OCI-LY7 (cell line): Measurements from ENCODE around the gene KLHDC8A. TPM values are rescaled to one million over a fixed set of nuclear protein-coding genes. Genes with fewer than 3 reads are reported as not detected.

Experiments
- BruUV-seq: library from RNA; stranded (reverse); fragments of 400-500 nt; replicated peaks from 2 replicates; lab custom pipeline; 2021; lab: Mats Ljungman, UMichigan
- CTCF ChIA-PET: fragments of 300-600 bp; sonication (Branson Sonifier 250); formaldehyde crosslinking; loops from one replicate; lab custom pipeline; 2022; ENCODE audit warnings: antibody characterized with exemption; ENCODE audit not compliant: unreplicated experiment; lab: Charles Lee
- POLR2A ChIA-PET: fragments of 300-600 bp; sonication (Branson Sonifier 250); formaldehyde crosslinking; loops from one replicate; lab custom pipeline; 2022; ENCODE audit warnings: antibody characterized with exemption; lab: Charles Lee
- DNase-seq: peaks from one replicate; pipeline ENCODE4 v3.0.0-alpha.2; 2015; ENCODE audit warnings: low spot score
- H2AFZ ChIP-seq: fragments of 200-600 bp; sonication (generic), shearing (Covaris generic); 2 replicates; pipeline ENCODE4 v1.6.1; 2014; ENCODE audit warnings: mild to moderate bottlenecking, antibody characterized with exemption, low read length, moderate library complexity
- H3K27ac ChIP-seq: fragments of 200-600 bp; sonication (generic); 2 replicates; pipeline ENCODE4 v1.5.1; 2014; ENCODE audit warnings: mixed run types, low read depth, mild to moderate bottlenecking, moderate library complexity, low read length, inconsistent platforms; ENCODE audit not compliant: poor library complexity, severe bottlenecking
- H3K36me3 ChIP-seq: fragments of 200-600 bp; sonication (generic); 2 replicates; pipeline ENCODE4 v1.6.1; 2014; ENCODE audit warnings: mild to moderate bottlenecking, antibody characterized with exemption, low read length, moderate library complexity, mixed read lengths; ENCODE audit not compliant: insufficient read depth
- H3K4me1 ChIP-seq: fragments of 200-600 bp; sonication (generic); 2 replicates; pipeline ENCODE4 v1.5.1; 2014; ENCODE audit warnings: mild to moderate bottlenecking, low read length; ENCODE audit not compliant: insufficient read depth, poor library complexity, severe bottlenecking
- H3K4me2 ChIP-seq: fragments of 200-600 bp; sonication (generic); 2 replicates; pipeline ENCODE4 v1.6.1; 2014; ENCODE audit warnings: mild to moderate bottlenecking, low read length
- H3K4me3 ChIP-seq: fragments of 200-600 bp; sonication (generic); 2 replicates; pipeline ENCODE4 v1.5.1; 2014; ENCODE audit warnings: mild to moderate bottlenecking, low read depth, low read length; ENCODE audit not compliant: poor library complexity, severe bottlenecking
- H3K79me2 ChIP-seq: fragments of 200-600 bp; sonication (generic); 2 replicates; pipeline ENCODE4 v1.6.1; 2016; ENCODE audit warnings: low read depth, mild to moderate bottlenecking, low read length, moderate library complexity, mixed read lengths; ENCODE audit not compliant: insufficient read depth
- H3K9me2 ChIP-seq: fragments of 200-600 bp; sonication (generic); 2 replicates; pipeline ENCODE4 v1.6.1; 2016; ENCODE audit warnings: mild to moderate bottlenecking, low read length, mixed read lengths; ENCODE audit not compliant: insufficient read depth
- H3K9me3 ChIP-seq: fragments of 200-600 bp; sonication (generic); 2 replicates; pipeline ENCODE4 v1.6.1; 2014; ENCODE audit warnings: mild to moderate bottlenecking, mixed run types, low read length, mixed read lengths
- H4K20me1 ChIP-seq: fragments of 200-600 bp; sonication (generic); 2 replicates; pipeline ENCODE4 v1.6.1; 2014; ENCODE audit warnings: mild to moderate bottlenecking, antibody characterized with exemption, low read length, moderate library complexity, mixed read lengths; ENCODE audit not compliant: insufficient read depth
- EZH2phosphoT487 ChIP-seq: fragments of 200-600 bp; sonication (generic); IDR thresholded peaks from 2 replicates; pipeline ENCODE4 v1.6.1; 2018; ENCODE audit warnings: low read depth, borderline replicate concordance, mild to moderate bottlenecking, mixed run types, antibody characterized with exemption, low read length, moderate library complexity, mixed read lengths
- intact Hi-C: fragments of 100-400 bp; cut with micrococcal nuclease; formaldehyde crosslinking; loops from one replicate; pipeline ENCODE4 v1.10.0; 2022; ENCODE audit not compliant: unreplicated experiment
- total RNA-seq, 2 experiments: library from RNA; depleted of rRNA in 1 of 2; stranded (reverse); fragments of >200 nt in 1 of 2; shearing (Covaris generic) in 1 of 2; gene quantifications; 2 replicates each; pipeline ENCODE4 v1.2.3, GENCODE V29; 2014 to 2022
- TF ChIP-seq, protein P1 (sequence below): fragments of 200-600 bp; sonication (generic); conservative IDR thresholded peaks from 2 replicates; pipeline ENCODE4 v1.5.1; 2014; ENCODE audit warnings: mild to moderate bottlenecking, antibody characterized with exemption, low read length, moderate library complexity, mixed read lengths

KLHDC8A gene
- total RNA-seq, 2 experiments from 2014 or later, result not detected

DNA sequence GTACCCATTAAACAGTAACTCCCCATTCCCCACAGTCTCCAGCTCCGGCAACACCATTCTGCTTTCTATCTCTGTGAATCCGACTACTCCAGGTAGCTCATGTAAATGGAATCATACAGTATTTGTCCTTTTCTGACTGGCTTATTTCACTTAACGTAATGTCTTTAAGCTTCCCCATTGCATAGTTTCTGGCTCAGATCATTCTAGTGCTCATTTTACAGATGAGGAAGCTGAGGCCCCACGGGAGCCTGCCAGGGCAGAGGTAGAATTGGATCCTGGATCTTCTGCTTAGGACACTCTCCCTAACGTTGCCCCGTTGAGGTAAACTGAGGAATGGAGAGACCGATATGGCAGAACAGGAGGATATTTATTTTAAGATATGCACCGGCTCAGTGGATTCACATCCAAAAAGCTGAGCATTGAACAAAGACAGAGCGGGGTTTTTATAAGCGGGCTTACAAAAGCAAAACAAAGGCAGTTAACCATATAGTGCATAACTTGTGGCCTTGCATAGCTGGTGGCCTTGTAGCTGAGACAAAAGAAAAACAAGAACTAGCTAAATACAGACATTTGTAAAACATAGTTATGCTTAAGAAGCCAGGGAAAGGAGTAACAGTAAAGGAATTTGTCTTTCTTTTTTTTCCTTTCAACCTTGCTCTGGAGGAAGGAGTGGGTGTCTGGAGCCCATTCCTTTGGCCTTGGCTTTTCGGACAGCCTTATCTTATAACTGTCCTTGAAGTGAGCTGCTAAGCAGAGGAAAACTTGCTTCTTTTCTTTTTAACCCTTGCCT, 15.3 kb upstream of the KLHDC8A start:
- no peak for TF ChIP-seq EZH2phosphoT487
- TF ChIP-seq, protein P1, sequence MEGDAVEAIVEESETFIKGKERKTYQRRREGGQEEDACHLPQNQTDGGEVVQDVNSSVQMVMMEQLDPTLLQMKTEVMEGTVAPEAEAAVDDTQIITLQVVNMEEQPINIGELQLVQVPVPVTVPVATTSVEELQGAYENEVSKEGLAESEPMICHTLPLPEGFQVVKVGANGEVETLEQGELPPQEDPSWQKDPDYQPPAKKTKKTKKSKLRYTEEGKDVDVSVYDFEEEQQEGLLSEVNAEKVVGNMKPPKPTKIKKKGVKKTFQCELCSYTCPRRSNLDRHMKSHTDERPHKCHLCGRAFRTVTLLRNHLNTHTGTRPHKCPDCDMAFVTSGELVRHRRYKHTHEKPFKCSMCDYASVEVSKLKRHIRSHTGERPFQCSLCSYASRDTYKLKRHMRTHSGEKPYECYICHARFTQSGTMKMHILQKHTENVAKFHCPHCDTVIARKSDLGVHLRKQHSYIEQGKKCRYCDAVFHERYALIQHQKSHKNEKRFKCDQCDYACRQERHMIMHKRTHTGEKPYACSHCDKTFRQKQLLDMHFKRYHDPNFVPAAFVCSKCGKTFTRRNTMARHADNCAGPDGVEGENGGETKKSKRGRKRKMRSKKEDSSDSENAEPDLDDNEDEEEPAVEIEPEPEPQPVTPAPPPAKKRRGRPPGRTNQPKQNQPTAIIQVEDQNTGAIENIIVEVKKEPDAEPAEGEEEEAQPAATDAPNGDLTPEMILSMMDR, result no peak
- POLR2A ChIA-PET, result no interaction called here
- BruUV-seq, result no TSS peak
- intact Hi-C loops, result no loop called here
- CTCF ChIA-PET, result no interaction called here
- H3K4me1 ChIP-seq, result no peaks in the 10 kb centered on the region
- no peak for DNase-seq
- no peaks in the 10 kb centered on the region for H3K9me3 ChIP-seq
- no peaks in the 10 kb centered on the region for H3K36me3 ChIP-seq
- H3K4me2 ChIP-seq, result no peak overlapping the region
- no peak overlapping the region for H2AFZ ChIP-seq
- no peaks in the 10 kb centered on the region for H4K20me1 ChIP-seq
- H3K4me3 ChIP-seq, result no peak overlapping the region
- no peaks in the 10 kb centered on the region for H3K79me2 ChIP-seq
- H3K27ac ChIP-seq, result no peak overlapping the region
- no peaks in the 10 kb centered on the region for H3K9me2 ChIP-seq

DNA sequence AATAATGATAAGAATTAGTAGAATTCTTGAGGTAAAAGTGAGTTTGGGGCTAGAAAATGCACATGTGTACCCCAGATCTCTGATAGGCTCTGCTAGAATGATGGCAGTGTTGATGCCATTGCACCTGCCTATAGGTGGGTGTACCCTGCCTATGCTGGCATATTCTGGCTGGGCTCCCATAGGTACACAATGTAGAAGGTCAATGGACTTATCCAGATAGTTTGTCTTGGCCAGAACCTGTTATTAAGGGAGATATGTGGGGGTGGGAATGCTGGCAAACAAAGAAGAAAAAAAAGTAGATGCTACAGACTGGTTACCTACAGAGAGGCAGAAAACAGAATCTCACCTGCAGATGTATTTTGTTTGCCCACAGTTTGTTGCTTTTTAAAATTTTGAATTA, 14.1 kb upstream of the KLHDC8A start:
- H4K20me1 ChIP-seq, result no peaks in the 10 kb centered on the region
- no peak for DNase-seq
- H3K4me3 ChIP-seq, result no peak overlapping the region
- intact Hi-C loops, result no loop called here
- no peak overlapping the region for H2AFZ ChIP-seq
- H3K9me3 ChIP-seq, result no peaks in the 10 kb centered on the region
- no peaks in the 10 kb centered on the region for H3K79me2 ChIP-seq
- CTCF ChIA-PET, result no interaction called here
- BruUV-seq, result no TSS peak
- POLR2A ChIA-PET, result no interaction called here
- no peak overlapping the region for H3K4me2 ChIP-seq
- no peaks in the 10 kb centered on the region for H3K9me2 ChIP-seq
- TF ChIP-seq EZH2phosphoT487, result no peak
- TF ChIP-seq, protein P1, result no peak
- H3K36me3 ChIP-seq, result no peaks in the 10 kb centered on the region
- no peaks in the 10 kb centered on the region for H3K4me1 ChIP-seq
- no peak overlapping the region for H3K27ac ChIP-seq

DNA sequence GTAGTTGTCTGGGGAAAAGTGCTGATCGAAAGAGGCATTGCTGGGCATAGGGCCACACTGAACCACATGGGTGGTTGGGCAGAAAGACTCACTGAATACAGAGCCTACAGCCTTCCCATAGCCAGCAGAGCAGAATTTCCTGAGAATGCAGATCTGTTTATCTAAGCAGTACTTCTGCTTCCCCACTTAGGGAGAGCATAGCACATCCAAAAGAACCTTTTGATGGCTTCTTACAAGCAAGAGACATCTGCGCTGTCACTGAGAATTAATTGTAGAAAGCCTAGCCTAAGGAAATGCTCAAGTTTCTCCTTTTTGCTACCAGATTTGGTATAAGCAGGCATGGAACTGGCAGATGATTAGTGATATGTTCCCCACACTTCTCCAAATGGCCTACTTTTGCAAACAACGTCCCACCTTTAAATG, 13.0 kb upstream of the KLHDC8A start:
- no TSS peak for BruUV-seq
- no peaks in the 10 kb centered on the region for H3K9me2 ChIP-seq
- TF ChIP-seq, protein P1, result no peak
- no peak for TF ChIP-seq EZH2phosphoT487
- H4K20me1 ChIP-seq, result no peaks in the 10 kb centered on the region
- no peak overlapping the region for H3K4me3 ChIP-seq
- H3K9me3 ChIP-seq, result no peaks in the 10 kb centered on the region
- no peak overlapping the region for H2AFZ ChIP-seq
- intact Hi-C loops, result no loop called here
- no peaks in the 10 kb centered on the region for H3K4me1 ChIP-seq
- no peak for DNase-seq
- CTCF ChIA-PET, result no interaction called here
- no peaks in the 10 kb centered on the region for H3K79me2 ChIP-seq
- no peaks in the 10 kb centered on the region for H3K36me3 ChIP-seq
- H3K27ac ChIP-seq, result no peak overlapping the region
- H3K4me2 ChIP-seq, result no peak overlapping the region
- POLR2A ChIA-PET, result no interaction called here
